Measurements from ENCODE around the gene ALPL.
"Not testable (repeated sequence)": the region's sequence is repeated elsewhere in the genome, so short reads cannot be mapped to it uniquely, and the experiment has no call there.

ALPL gene

GRCh38 chr1:21507511-21508270, 1.5 kb upstream of the ALPL start:
- no peak for DNase-seq (ENCODE audit: low spot score)

GRCh38 chr1:21508580-21509350, 458 bp upstream of the ALPL start:
- peak; percentile 93 for DNase-seq (ENCODE audit: low spot score)

GRCh38 chr1:21510113-21510493, 880 bp downstream of the ALPL start:
- no peak for DNase-seq (ENCODE audit: low spot score)

- no peak for DNase-seq (ENCODE audit: low spot score)
Observed at GRCh38 chr1:21510885-21511578, 1.8 kb downstream of the ALPL start.

GRCh38 chr1:21511579-21512522, 2.6 kb downstream of the ALPL start:
- DNase-seq (ENCODE audit: low spot score): no peak

GRCh38 chr1:21514245-21514644, 5.0 kb downstream of the ALPL start:
- DNase-seq (ENCODE audit: low spot score): no peak

- DNase-seq (ENCODE audit: low spot score): no peak
Observed at GRCh38 chr1:21517161-21517589, 8.0 kb downstream of the ALPL start.

GRCh38 chr1:21517660-21518480, 8.6 kb downstream of the ALPL start:
- DNase-seq (ENCODE audit: low spot score): no peak

- no peak for DNase-seq (ENCODE audit: low spot score)
Observed at GRCh38 chr1:21518774-21519455, 9.7 kb downstream of the ALPL start.

GRCh38 chr1:21519486-21520070, 10.4 kb downstream of the ALPL start:
- not testable (repeated sequence) for DNase-seq (ENCODE audit: low spot score)

- DNase-seq (ENCODE audit: low spot score): no peak
Observed at GRCh38 chr1:21520899-21521716, 11.9 kb downstream of the ALPL start.

- no peak for DNase-seq (ENCODE audit: low spot score)
Observed at GRCh38 chr1:21521717-21522060, 12.5 kb downstream of the ALPL start.

- no peak for DNase-seq (ENCODE audit: low spot score)
Observed at GRCh38 chr1:21522525-21523038, 13.4 kb downstream of the ALPL start.

GRCh38 chr1:21523297-21523813, 14.1 kb downstream of the ALPL start:
- DNase-seq (ENCODE audit: low spot score): no peak

GRCh38 chr1:21524220-21524619, 15.0 kb downstream of the ALPL start:
- DNase-seq (ENCODE audit: low spot score): no peak

GRCh38 chr1:21524686-21525339, 15.6 kb downstream of the ALPL start:
- DNase-seq (ENCODE audit: low spot score): no peak

GRCh38 chr1:21525340-21525717, 16.1 kb downstream of the ALPL start:
- no peak for DNase-seq (ENCODE audit: low spot score)

GRCh38 chr1:21526441-21526840, 17.2 kb downstream of the ALPL start:
- DNase-seq (ENCODE audit: low spot score): no peak
